PFSK-1 (cell line): Measurements from ENCODE around the gene RALA.

ENCODE experiments used
- POLR2AphosphoS5 ChIP-seq: IDR thresholded peaks from 2 replicates; pipeline ENCODE4 v1.6.1; 2012; ENCODE audit warnings: low read depth, mild to moderate bottlenecking, control low read depth, low read length, moderate library complexity
- REST ChIP-seq, 2 experiments: IDR thresholded peaks; 2 replicates each; pipeline versions ENCODE4 v1.6.1 to v1.8.0; 2011 to 2012; ENCODE audit warnings: low read depth in 2 of 2, low read length in 2 of 2, control low read depth in 1 of 2, inconsistent platforms in 1 of 2, mild to moderate bottlenecking in 1 of 2, moderate library complexity in 1 of 2; ENCODE audit not compliant: insufficient read depth in 1 of 2

- TF ChIP-seq REST (IDR thresholded peaks at IDR 0.05; ENCODE audit: insufficient read depth in 1 of 2, low read depth in 2 of 2, low read length in 2 of 2): no peak
- no peak for TF ChIP-seq POLR2AphosphoS5
Measured at GRCh38 chr7:39623732-39624441, 515 bp downstream of the RALA start.
